ENCODE results near the gene PARVB. TPM values are rescaled to one million over a fixed set of nuclear protein-coding genes. Genes with fewer than 3 reads are reported as not detected.

Gene PARVB
- total and polyA plus RNA-seq, 12 donors = 46.7 to 201 (median 91.2) TPM

DNA sequence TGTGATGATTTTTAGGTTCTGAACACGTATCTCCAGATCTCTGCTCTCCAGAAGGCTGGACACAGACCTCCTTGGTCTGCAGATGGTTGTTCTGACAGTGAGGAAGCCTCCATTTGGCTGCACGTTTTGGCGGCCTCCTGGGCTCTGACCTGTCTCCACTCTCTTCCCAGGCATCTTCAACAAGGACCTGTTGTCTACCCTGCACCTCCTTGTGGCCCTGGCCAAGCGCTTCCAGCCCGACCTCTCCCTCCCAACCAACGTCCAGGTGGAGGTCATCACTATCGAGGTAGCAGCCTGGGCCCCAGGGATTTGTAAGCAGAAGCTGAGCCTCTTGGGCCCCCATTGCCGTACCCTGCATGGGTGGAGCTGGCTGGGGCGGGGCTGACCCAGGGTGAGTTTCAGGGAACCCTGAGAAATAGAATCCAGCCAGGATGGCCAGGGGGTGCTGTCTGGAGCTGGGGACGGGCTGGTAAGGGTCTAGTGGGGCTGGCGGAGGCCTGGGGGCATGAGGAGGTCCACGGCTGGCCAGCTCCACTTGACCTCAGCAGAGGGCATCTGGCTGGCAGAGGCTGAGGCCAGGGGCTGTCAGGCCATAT is 166.4 kb downstream of the PARVB start:
- 78 to 81% methylated on average over 12 of the region's 12 CpGs for WGBS, 2 donors

DNA sequence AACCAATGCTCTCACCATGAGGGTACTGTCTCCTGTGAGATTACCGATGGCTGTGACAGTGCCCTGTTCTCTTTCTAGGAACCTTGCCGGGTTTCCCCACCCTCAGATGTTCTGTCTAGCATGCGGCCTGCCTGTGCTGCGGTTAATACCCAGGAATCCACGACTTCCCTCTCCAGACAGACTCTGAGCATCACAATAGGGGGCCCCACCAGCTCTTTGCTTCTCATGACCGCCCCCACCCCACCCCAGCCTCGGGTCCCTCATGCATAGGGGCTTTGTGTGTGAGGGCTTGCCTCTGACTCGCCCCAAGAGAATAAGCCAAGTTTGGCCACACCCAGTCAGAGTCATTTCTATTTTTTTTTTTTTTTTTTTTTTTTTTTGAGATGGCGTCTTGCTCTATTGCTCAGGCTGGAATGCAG is 166.9 kb downstream of the PARVB start:
- Histone ChIP-seq H3K27me3 (peaks cover 0 to 22% (median 0%) of the 10 kb centered on the region in 7 donors), H3K4me3 (no peak overlapping the region), H3K9me3 (no peaks in the 10 kb centered on the region), H3K27ac (no peak overlapping the region), H3K4me1 (peaks cover 0 to 33% (median 0%) of the 10 kb centered on the region in 9 donors), H3K36me3 (peaks cover 0 to 6% (median 0%) of the 10 kb centered on the region in 9 donors)
- ATAC-seq (no peak), DNase-seq (no peak)
- TF ChIP-seq, protein P1, sequence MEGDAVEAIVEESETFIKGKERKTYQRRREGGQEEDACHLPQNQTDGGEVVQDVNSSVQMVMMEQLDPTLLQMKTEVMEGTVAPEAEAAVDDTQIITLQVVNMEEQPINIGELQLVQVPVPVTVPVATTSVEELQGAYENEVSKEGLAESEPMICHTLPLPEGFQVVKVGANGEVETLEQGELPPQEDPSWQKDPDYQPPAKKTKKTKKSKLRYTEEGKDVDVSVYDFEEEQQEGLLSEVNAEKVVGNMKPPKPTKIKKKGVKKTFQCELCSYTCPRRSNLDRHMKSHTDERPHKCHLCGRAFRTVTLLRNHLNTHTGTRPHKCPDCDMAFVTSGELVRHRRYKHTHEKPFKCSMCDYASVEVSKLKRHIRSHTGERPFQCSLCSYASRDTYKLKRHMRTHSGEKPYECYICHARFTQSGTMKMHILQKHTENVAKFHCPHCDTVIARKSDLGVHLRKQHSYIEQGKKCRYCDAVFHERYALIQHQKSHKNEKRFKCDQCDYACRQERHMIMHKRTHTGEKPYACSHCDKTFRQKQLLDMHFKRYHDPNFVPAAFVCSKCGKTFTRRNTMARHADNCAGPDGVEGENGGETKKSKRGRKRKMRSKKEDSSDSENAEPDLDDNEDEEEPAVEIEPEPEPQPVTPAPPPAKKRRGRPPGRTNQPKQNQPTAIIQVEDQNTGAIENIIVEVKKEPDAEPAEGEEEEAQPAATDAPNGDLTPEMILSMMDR (IDR thresholded peaks at IDR 0.05) = no peak
- WGBS, 2 donors = 69 to 79% methylated on average over 9 of the region's 9 CpGs
- intact Hi-C loops (cut with DNase I) = no loop called here

More for the DNA sequence above, 166.4 kb downstream of the PARVB start:
- peaks cover 0 to 33% (median 0%) of the 10 kb centered on the region in 9 donors for H3K4me1 ChIP-seq
- intact Hi-C loops (cut with DNase I) = no loop called here
- no peak overlapping the region for H3K4me3 ChIP-seq
- DNase-seq (no peak), ATAC-seq (no peak)
- H3K27me3 ChIP-seq = peaks cover 0 to 18% (median 0%) of the 10 kb centered on the region in 7 donors
- TF ChIP-seq, protein P1 (IDR thresholded peaks at IDR 0.05) = no peak
- H3K27ac ChIP-seq = no peak overlapping the region
- H3K9me3 ChIP-seq = no peaks in the 10 kb centered on the region
- peaks cover 0 to 12% (median 0%) of the 10 kb centered on the region in 9 donors for H3K36me3 ChIP-seq

DNA sequence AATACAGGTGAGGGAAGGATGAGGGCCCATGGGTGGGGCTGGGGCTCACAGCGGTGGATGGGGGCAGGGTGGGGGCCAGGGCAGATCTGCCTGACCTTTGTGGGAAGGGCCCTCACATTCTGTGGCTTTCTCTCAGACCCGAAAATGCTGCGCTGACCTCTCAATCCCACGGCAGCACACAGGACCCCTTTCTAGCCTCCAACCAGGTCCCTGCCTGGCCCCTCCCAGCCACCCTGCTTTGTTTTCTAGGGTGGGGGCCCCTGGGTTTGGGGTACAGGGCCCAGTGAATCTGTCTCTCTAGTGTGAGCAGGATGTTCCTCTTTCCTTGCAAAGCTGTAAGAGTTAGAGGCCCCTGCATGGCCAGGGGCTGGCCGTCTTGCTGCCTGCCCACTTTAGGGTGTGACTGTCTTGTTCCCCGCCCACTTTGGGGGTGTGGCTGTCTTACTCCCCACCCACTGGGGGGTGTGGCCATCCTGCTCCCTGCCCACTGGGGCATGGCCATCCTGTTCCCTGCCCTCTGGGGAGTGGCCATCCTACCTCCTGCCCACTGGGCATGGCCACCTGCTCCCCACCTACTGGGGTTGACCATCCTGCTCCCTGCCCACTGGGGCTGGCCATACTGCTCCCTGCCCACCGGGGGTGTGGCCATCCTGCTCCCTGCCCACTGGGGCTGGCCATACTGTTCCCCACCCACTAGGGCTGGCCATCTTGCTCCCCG is 168.2 kb downstream of the PARVB start:
- no peak for DNase-seq

More for the DNA sequence above, 168.2 kb downstream of the PARVB start:
- ATAC-seq = peak in 1 of 8 donors; percentile 43
- Histone ChIP-seq H3K4me1 (peaks cover 0 to 33% (median 0%) of the 10 kb centered on the region in 9 donors), H3K27me3 (peaks cover 0 to 19% (median 4%) of the 10 kb centered on the region in 7 donors), H3K4me3 (no peak overlapping the region), H3K9me3 (no peaks in the 10 kb centered on the region), H3K36me3 (peaks cover 0 to 8% (median 0%) of the 10 kb centered on the region in 9 donors), H3K27ac (no peak overlapping the region)
- 88 to 92% methylated on average over 8 of the region's 8 CpGs for WGBS, 2 donors
- intact Hi-C loops (cut with DNase I) = no loop called here
- TF ChIP-seq, protein P1 (IDR thresholded peaks at IDR 0.05) = no peak

Data from heart right ventricle (tissue), 16 donors.